ENCODE results near the gene NRP1.

NRP1 gene

DNA sequence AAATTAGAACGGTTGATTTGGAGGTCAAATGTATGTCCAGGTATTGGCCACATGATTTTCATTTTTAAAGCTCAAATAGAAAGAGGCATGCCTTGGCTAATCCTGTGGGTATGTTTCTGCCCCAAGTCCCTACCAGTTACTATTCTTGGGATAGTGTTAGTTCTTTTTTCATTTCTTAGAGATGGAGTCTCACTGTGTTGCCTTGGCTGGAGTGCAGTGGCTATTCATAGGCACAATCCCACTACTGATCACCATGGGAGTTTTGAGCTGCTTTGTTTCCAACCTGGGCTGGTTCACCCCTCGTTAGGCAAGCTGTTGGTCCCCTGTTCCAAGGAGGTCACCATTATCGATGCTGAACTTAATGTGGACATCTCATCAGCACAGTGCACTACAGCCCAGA lies 46.3 kb downstream of the NRP1 start:
- no peak for DNase-seq

DNA sequence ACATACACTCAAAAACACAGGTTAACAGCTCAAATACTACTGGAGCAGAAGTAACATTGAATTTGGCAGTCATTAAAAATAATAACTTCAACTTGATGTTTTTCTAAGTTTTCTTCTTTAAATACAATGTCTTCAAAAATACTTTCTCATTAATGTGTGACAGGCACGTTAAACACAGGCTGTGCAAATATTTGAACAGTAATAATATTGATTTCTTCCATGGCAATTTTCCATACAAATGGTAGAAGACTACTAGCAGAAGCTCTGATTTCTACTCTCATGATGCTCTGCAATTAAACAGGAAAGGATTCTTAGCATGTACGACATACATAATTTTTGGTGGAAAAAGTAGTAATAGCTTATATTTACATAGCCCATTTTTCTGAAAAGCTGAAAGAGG lies 47.4 kb downstream of the NRP1 start:
- DNase-seq: no peak

DNA sequence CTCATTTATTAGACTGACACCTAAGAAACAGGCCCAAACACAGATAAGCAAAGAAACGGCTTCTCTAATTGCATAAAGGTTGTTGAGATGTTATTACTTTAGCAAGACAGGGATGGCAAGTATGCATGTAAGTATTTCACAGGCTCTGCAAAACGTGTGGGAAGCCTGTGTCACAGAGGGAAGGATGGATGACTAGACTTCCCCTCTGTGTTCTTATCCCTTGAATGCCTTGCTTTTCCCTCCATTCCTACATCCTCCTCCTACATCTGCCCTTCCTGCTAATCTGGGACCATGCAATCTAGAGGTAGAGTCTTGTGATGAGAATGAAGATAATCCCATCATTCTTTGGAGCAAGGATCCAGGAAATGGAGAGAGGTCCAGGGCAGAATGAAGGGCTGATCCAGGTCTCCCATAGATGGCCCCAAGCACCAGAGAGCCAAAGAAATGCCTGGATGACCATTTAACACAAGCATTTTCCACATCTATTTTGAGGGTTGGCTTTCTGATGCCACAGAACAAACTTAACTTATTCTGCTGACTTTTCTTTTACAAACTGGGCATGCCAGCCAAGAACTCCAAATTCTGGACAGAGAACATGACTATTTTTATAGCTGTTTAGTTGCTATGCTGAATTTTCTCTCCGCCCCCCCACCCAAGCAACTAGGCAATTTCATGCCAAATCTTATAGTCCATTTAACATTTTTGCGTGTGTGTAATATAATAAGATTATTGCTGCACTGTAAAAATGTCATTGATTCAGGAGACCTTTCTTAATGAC lies 48.1 kb downstream of the NRP1 start:
- no peak for DNase-seq

DNA sequence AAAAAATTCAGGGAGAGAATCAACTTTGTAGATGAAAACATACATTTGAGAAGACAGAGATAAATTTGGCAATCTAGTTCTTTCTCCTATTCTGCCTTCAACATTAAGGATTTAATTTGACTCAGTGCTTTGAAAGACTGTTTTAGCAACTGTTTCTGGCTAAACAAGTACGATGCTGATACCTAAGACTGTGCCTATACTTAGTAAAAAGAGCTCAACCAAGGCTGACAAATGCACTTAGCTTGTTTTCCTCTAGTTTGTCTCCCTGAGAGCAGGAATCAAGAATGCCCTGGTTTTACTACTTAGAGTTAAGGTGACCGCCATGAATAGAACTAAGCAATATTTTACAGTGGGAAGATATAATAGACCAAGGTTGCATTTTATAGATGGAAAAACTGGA lies 49.5 kb downstream of the NRP1 start:
- no peak for DNase-seq

DNA sequence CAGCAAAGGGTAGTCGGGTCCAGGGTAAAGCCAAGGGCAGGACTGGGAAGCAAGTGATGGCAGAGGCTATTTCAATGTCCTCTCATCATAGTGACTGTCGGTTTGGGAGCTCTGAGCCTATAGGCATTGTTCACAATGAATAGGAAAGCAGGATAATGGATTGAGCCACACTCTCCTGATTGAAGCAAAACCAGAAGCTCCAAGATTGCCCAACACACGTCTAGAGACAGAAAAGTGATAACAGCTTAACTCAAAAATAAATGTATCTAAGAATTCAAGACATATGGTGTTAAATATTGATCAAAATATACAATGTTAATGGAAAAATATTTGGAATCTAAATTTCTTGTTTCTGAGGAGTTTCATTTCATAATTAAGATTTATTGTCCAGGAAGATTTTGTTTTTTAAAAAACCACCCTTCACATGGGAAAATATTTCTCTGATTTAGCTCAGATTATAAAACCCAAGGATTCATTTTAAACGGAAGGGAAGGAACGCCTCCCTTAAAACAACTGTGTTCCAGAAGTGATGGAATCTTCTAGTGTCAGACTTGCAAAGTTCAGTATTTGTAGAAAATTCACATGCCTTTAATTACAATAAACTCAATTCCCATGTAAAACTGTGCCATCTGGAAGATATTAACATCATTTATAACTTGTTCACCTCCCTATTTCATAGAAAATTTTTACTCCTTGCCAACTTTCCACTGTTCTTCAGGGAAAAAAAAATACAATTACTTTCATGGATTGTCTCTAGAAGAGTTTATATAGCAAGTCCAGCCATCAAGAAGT lies 54.5 kb downstream of the NRP1 start:
- no peak for DNase-seq

DNA sequence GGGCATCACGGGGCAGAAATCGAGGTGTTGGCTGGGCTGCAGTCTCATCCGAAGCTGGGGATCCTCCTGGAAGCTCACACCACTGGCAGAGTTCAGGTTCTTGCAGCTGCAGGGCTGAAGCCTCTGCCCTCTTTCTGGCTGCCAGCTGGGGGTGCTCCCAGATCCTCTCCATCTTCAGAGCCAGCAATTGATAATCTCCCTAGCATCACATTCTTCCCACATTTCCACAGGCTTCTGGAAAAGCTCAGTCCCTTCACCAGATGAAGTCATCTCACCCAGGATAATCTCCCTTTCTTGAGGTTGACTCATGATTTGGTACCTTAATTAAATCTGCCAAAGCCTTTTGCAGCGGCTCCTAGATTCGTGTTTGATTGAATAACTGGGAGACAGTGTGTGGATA lies 55.2 kb downstream of the NRP1 start:
- no peak for DNase-seq

DNA sequence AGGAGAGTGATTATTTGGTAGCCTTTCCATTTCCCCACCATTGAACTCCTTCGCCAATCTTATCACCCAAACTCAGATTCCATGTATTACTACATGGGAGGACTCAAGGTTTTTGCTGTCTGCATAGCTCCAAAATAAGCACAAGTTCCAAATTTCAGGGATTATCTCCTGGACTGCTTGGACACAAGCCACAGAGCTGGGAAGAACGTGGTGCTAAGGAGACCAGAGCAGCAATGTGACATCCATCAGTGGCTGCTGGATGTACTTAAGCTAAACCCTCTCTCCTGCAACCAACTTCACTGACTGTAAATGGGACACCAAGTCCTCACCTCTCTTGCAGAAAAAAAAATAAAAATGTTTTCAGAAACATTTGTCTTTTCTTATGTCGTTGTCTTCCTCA lies 56.3 kb downstream of the NRP1 start:
- DNase-seq: no peak

DNA sequence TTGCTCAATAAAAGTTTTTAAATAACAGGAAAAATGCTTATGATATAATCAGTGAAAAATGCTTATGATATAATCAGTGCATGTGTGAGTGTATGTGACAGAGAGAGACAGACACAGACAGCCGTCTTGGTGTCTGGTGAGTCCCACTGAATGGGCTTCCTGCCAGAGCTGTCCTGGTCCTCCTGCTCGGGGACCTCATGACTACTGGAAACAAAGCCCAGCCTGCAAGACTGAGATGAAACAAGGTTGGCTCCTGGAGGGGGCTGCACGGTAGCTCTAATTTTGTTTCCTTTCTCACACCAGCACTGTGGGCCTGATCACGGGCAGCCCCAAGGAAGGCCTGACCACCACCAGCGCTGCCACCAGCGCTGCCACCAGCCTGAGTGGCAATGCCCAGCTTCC lies 57.3 kb downstream of the NRP1 start:
- DNase-seq: no peak

DNA sequence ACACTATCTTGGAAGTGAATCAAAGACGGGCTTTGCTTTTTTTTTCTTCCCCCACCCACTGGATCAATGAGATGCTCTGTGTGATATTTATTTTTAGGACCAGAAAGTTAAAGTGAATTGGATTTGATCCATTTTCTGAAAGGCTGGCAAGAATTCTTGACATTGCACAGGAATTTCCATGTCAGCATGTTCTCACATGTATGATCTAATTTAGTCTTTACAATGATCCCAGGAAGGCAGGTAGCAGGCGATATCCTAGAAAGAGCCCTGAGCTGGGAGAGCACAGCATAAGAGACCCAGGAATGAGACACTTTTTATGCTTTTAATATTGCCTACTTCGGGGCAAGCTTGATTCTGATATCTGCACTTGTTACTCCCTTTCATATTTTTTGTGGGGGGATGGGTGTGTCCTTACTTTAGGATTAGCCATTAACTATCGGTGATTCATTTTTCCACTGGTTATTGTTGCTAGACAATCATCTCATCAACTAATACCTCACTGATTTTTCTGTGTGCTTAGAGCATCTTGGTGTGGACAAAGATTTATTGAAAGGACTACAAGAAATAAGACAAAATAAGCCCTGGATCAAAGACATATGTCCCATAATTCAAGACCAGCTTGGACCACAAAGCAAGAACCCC lies 58.1 kb downstream of the NRP1 start:
- no peak for DNase-seq

DNA sequence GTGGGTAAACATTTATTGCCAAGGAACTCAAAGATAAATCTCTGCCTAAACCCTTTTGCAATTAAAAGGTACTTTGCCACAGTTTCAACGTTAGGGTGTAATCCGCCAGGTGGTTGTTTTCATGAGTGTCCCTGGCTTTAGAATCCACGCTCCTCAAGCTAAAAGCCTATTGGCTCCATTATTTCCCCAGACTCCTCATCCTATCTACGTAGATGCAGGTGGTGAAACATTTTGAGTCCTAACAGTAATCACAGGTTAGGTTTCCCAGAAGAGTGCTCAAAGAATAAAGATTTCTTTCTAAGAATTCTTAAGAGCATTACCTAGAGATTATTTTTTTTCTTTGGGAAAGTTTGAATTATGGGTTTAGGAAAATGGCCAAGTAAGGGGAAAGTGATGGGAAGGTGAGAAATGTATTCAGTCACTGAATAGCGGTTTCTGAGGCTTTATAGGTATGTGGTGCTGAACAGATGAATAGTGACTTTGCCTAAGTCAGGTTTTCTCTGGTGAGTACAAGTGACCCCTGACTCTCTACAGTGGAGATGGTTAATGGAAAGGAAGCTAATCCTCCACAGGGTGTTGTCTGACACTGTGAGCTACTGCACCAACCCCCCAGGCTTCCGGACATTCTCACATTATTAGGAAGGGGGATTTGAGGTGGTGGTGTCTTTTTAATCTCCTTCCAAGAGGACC lies 60.2 kb downstream of the NRP1 start:
- DNase-seq: no peak

DNA sequence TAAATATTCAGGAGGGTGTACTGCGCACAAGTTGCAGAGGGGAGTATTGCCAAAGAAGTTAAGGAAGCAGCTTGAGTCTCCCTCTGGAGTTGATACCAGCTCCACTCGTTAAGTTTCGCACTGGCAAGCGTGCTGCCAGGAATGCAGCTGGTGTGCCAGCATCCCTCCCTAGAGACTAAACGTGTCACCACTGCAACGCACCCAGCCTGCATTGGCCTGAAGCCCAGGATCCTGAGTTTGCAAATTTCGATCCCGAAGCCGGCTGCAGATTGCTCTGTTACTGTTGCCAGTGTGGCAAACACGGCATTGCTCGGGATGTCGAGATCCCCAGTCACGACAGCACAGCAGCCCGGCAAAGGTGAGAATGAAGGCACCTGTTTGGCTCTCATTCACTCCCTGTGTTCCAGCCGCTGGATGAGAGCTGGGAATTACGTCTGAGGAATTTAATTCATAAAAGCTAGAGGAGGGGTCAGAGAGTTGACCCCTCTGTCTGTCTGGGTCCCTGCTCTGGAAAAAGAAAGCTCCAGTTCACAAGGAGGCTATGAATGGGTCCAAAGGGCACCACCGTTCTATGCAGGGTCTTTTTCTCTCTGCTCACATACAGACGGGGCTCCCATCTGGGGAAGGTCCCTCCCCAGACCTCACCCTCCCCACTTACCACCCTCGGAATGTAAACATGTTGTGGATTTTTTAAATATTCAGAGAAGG lies 61.0 kb downstream of the NRP1 start:
- DNase-seq: no peak

DNA sequence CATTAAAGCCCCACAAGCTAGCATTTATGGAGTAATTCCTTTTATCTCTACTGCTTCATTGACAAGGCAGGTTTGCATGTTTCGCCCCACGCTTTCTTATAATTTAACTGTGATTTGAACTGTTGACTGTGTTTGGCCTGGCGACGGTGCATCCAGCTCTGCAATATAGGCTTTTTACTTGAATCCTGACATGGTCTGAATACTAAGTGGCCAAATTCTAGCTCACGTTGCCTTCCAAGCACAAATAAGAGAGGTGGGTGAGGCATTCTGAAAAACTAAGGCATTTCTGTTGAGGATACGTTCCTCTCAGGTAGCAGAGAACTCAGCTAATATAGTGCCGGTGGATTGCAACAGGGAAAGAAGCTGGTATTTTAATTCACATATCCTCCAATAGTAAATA lies 61.8 kb downstream of the NRP1 start:
- no peak for DNase-seq

DNA sequence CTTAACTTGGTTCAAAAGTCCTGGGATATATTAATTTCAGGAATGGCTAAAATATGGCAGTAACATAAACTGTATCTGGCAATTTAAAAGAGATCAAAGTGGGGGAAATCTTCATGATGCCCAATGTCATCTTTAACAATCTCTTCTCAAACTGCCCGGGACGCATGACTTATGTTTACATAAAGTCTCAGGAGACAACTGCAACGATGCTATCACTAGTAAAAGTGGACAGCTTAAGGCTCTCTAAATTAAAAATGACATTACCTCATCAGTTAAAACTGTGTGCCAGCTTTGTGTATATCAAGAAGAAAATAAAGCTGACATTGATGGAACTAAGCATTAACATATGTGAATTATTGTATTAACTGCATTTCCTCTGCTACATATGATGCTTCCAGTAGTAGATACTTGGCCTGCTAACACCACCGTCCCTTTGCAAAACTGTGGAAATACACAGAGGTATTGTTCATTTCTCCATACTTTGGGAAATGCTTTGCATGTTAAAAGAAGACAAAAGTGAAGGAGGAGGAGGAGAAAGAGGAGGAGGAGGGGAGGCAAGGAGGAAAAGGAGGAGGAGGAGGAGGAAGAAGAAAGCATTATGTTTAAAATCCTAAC lies 62.4 kb downstream of the NRP1 start:
- no peak for DNase-seq

DNA sequence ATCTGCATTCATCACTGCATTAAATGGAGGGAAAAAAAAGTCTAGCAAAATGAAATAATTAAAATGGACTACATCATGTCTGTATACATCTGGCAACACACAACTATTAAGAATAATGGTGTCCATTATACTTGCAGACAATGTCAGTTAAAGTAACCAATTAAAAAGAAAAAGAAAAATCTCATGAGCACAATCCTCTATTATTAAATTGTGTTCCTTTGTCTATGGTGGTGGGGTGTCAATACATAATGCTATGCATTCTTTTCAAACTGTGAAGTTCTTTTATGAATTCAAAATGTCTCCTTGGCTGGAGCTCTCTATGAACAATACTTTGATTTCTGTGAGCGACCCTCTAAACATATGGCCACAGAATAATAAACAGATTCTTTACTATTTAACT lies 63.5 kb downstream of the NRP1 start:
- no peak for DNase-seq

DNA sequence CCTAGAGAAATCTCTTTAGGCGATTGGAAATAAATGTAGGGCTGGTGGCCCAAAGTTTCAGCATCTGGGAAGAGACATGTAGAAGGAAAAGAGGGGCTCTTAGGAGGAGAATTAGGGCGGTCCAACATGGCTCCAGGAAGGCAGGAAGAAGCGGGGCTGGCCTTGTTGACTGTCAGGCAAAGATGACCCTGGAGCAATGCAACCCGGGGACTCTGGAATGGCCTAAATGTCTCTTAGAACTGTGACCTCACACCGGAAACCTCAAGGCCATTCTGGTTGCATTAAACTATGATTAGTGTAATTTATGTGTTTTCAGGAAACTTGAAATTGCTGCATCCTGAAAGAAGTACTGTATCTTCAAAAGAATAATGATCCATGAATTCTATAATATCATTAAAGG lies 66.8 kb downstream of the NRP1 start:
- DNase-seq: no peak

DNA sequence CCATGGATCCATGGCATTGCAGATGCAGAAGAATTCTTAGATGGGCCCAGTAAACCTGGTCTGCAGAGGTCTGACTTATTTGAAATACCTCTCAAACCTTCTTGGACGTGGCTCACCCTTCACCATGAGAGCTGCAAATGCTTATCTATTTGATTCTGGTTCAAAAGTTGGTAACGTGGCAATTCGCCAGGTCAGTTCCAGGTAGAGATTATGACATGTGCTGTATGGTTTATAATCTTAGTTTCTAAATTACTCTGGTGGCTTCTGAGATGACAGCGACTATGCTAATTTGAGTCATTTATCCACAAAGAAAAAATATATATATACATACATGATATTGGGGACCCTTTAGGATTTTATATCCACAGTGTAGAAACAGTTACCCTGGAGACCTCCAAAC lies 68.8 kb downstream of the NRP1 start:
- peak; percentile 46 for DNase-seq

DNA sequence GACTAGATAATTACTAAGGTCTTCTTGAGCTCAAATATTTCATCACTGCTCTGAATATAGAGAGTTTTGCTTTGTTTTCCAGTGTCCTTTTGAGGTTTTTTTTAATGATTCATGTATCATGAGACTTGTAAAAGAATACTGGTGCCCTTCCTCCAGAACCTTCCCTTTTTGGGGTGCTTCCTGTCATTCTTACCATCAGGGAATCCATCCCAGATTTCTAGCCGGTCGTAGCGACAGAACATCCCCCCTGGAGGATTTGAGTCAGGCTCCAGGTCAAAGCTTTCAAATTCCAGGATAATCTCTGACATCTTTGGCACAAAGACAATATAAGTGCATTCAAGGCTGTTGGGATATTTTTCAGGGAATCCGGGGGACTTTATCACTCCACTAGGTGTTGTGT lies 71.0 kb downstream of the NRP1 start:
- DNase-seq: no peak

DNA sequence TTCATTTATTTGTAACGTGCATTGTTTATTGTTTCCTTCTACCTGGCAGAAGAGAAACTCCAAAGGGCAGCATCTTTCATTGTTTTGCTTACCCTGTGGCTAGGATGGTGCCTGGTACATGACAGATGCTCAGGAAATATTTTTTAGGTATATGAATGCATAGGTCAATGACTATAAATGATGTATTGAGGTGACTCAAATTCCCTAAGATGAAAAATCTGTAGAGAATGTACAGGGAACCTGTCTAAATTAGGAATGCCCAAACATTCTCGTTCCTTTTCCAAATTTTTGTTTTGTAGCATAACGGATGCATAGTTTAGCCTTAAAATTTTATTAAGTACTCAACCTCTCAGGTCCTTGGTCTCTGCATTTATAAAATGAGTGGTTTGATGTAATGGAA lies 71.6 kb downstream of the NRP1 start:
- no peak for DNase-seq

DNA sequence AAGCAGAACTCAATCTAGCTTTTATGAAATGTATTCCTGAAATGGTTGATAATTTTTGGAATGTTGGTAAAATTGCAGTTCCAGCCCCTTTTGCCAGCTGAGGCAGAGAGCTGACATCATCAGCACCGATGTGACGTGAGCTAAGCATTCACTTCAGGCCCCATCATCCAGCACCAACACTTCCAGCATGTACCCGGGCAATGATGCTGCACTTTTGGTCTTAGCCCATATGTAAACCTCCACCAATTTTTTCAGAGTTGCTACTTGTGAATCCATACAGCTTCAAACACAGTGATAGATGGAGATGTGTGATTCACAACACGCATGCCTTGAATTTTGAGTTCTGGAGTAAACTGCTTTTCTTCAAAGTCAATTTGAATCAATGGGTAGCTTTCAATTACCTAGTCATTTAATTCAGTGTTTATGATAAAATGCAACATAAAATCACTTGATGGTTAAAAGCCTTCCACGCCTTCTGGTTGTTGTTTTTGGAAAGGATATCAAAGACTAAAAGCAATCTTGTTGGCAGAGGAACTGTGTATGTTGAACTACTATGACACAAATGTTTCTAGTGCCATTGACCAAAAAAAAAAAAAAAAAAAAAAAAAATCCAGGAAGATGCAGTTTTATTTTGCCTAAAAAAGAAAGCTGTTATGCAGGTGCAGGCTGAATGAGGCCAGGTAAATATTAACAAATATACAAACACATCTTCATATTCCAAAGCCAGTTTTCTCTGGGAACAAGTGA lies 73.9 kb downstream of the NRP1 start:
- DNase-seq: no peak

DNA sequence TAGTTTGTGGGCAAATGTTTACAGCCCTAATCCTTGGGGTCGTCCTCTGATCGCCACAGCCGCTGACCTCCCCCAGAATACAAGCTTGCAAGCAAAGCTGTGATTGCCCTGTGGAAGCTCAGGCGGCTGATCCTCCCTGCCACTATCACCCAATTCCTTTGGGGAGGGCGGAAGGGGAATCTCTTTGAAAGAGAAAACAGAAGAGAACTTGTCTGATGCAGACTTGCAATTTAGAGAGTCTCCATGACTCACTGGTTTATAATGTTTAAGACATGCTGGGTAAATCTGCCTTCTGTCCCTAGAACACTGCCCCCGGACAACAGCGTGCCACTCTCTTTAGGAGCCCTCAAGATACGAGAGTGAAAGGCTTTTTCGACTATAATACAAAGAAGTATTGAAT lies 75.5 kb downstream of the NRP1 start:
- no peak for DNase-seq

DNA sequence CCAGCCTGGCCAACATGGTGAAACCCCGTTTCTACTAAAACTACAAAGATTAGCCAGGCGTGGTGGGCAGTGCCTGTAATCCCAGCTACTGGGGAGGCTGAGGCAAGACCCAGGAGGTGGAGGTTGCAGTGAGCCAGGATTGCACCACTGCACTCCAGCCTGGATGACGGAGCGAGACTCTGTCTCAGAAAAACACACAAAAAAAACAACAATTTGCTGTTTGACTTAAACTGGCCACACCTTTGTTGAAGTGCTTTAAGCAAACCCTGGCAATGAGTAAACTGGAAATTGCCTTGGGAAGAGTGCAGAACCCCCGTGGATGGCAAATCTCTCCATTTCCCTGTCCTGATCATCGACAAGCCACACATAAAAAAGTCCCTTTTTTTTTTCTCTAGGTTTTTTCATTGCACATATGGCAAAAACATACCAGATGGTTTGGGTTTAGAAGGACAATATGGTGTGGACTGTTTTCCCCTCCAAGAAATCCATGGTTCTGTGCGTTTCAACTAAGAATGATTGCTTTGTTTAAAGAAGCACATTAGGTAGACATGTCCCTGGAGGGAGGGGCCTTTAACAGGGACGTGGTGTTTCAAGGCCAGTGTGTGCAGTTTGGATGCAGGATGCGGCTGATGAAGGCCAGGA lies 76.9 kb downstream of the NRP1 start:
- DNase-seq: no peak
